Measurements from ENCODE around the gene FNIP1. TPM values are rescaled to one million over a fixed set of nuclear protein-coding genes. Genes with fewer than 3 reads are reported as not detected.
"Not testable (repeated sequence)": the region's sequence is repeated elsewhere in the genome, so short reads cannot be mapped to it uniquely, and the experiment has no call there.

FNIP1 gene
- total RNA-seq, 1 donor from 2014 or later, result 39.4 TPM

- ATAC-seq; DNase-seq (ENCODE audit: low spot score); intact Hi-C loops (cut with DNase I): not testable (repeated sequence)
These were observed 79.7 kb downstream of the FNIP1 start for GRCh38 chr5:131717164-131717563.

- DNase-seq (ENCODE audit: low spot score), result no peak
- intact Hi-C loops (cut with DNase I), result no loop called here
- ATAC-seq, result no peak
These were observed 80.2 kb downstream of the FNIP1 start for GRCh38 chr5:131716650-131717049.

- intact Hi-C loops (cut with DNase I), result no loop called here
- DNase-seq (ENCODE audit: low spot score), result no peak
- no peak for ATAC-seq
These were observed 86.4 kb downstream of the FNIP1 start for GRCh38 chr5:131710391-131710790.

DNA sequence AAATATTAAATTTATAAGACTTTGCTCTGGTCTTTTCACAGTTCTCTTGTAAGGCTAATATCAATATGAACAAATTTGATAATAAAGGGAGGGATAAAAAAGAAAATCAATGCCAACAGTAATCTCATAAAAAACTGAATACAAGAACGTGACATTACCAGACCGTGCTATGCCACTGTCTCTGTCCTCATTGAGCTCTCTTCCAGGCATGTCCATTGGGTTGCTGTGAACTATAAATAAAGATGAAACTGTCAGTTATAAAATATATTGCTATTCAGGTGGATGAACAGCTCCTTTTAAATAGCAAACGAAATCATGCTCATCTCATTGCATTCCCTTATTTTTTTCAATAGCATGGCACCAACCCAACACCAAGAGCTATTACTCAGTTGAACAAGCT lies 87.8 kb downstream of the FNIP1 start:
- DNase-seq (ENCODE audit: low spot score) (no peak), ATAC-seq (no peak)
- intact Hi-C loops (cut with DNase I), result no loop called here

DNA sequence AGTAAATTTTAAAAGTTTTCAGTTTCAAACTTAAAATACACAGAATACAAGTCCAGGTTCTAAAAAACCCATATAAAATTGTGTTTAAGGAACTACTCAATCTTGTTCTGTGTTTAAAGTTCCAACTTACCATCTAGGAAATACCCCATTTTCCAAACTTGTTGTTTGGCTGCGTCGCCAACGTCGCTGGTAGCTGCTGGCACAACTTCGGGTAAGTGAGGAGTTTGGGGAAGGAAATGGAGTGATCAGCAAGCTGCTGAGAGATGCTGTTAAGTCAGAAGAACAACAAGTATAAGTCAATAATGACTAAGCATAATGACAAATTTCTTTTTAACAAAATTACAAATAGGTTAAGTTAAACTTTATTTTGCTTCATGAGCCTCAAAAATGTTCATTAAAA lies 90.5 kb downstream of the FNIP1 start:
- intact Hi-C loops (cut with DNase I), result no loop called here
- DNase-seq (ENCODE audit: low spot score), result no peak
- ATAC-seq, result no peak

- no peak for ATAC-seq
- no peak for DNase-seq (ENCODE audit: low spot score)
- intact Hi-C loops (cut with DNase I), result no loop called here
These were observed 101.9 kb downstream of the FNIP1 start for GRCh38 chr5:131694926-131695325.

- intact Hi-C loops (cut with DNase I), result no loop called here
These were observed 102.9 kb downstream of the FNIP1 start for GRCh38 chr5:131693894-131694293.

DNA sequence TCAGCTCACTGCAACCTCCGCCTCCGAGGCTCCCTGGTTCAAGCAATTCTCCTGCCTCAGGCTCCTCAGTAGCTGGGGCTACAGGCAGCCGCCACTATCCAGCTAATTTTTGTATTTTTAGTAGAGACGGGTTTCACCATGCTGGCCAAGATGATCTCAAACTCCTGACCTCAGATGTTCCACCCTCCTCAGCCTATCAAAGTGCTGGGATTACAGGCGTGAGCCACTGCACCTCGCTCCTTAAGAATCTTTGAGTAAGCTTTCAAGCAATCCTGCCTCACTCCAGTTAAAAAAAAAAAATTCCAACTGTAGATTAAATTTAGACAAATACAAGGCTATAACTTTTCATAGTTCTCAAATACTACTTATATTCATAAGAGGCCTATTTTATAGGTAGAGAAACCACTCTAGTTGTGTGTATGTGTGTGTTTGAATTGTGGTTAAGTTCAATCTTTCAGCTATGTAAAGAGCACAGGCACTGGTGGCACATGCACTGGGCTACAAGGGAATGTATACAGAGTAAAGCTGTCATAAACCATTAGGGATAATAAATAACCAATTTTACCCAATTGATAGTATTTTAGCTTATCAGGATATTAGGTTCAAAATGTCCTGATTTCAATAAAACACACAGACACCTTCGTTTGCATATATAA lies 111.2 kb downstream of the FNIP1 start:
- no peak for DNase-seq (ENCODE audit: low spot score)

More at GRCh38 chr5:131693894-131694293, 102.9 kb downstream of the FNIP1 start:
- no peak for DNase-seq (ENCODE audit: low spot score)
- ATAC-seq, result no peak

DNA sequence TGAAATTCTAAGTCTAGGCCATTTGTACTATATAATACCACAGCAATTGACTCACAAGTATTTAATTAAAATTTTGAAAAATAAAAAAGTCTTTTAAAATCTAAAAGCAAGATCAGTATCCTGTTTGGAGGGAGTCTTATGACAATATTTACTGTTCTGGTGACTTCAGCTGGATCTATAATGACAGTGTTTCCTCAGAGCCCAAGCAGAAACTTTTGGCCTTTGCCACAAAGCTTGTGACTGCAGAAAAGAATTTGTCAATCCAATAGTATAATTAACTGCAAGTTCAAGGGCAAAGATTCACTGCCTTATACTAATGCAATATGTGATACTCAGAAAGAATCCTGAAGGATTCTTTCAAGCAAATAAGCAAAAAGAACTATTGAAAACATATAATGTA lies 112.2 kb downstream of the FNIP1 start:
- no peak for ATAC-seq
- no peak for DNase-seq (ENCODE audit: low spot score)
- intact Hi-C loops (cut with DNase I), result no loop called here

More for the DNA sequence above, 111.2 kb downstream of the FNIP1 start:
- intact Hi-C loops (cut with DNase I), result no loop called here
- ATAC-seq, result no peak

GRCh38 chr5:131684051-131684450 lies 112.8 kb downstream of the FNIP1 start:
- no peak for ATAC-seq
- intact Hi-C loops (cut with DNase I), result no loop called here
- no peak for DNase-seq (ENCODE audit: low spot score)

- DNase-seq (ENCODE audit: low spot score) (no peak), ATAC-seq (no peak)
- intact Hi-C loops (cut with DNase I), result no loop called here
These were observed 114.0 kb downstream of the FNIP1 start for GRCh38 chr5:131682826-131683225.

DNA sequence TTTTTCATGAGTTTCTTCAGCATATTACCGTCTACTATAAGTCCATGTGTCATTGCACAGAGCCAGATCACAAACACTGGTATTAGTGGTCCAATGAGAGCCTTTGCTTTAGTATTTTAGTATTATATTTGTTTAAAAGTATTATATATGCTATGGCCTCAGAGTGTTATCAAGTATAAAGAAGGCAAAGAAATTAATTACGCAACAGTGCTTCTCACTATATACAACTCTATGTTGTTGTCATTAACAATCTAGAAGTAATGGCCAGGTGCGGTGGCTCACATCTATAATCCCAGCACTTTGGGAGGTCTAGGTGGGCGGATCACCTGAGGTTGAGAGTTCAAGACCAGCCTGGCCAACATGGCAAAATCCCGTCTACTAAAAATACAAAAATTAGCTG lies 114.6 kb downstream of the FNIP1 start:
- intact Hi-C loops (cut with DNase I), result no loop called here
- ATAC-seq (no peak), DNase-seq (ENCODE audit: low spot score) (no peak)

- DNase-seq (ENCODE audit: low spot score) (no peak), ATAC-seq (peak; percentile 55)
- intact Hi-C loops (cut with DNase I), result no loop called here
These were observed 116.9 kb downstream of the FNIP1 start for GRCh38 chr5:131679911-131680310.

GRCh38 chr5:131678273-131678672 lies 118.5 kb downstream of the FNIP1 start:
- DNase-seq (ENCODE audit: low spot score); ATAC-seq; intact Hi-C loops (cut with DNase I): not testable (repeated sequence)

GRCh38 chr5:131677115-131677514 lies 119.7 kb downstream of the FNIP1 start:
- ATAC-seq, result no peak
- intact Hi-C loops (cut with DNase I), result no loop called here
- no peak for DNase-seq (ENCODE audit: low spot score)

GRCh38 chr5:131672776-131673175 lies 124.0 kb downstream of the FNIP1 start:
- intact Hi-C loops (cut with DNase I), result no loop called here
- no peak for DNase-seq (ENCODE audit: low spot score)
- peak; percentile 48 for ATAC-seq

- DNase-seq (ENCODE audit: low spot score) (no peak), ATAC-seq (peak; percentile 95)
- intact Hi-C loops (cut with DNase I), result no loop called here
These were observed 124.7 kb downstream of the FNIP1 start for GRCh38 chr5:131671994-131672655.

GRCh38 chr5:131671409-131671808 lies 125.4 kb downstream of the FNIP1 start:
- DNase-seq (ENCODE audit: low spot score) (no peak), ATAC-seq (peak; percentile 80)
- intact Hi-C loops (cut with DNase I), result no loop called here

DNA sequence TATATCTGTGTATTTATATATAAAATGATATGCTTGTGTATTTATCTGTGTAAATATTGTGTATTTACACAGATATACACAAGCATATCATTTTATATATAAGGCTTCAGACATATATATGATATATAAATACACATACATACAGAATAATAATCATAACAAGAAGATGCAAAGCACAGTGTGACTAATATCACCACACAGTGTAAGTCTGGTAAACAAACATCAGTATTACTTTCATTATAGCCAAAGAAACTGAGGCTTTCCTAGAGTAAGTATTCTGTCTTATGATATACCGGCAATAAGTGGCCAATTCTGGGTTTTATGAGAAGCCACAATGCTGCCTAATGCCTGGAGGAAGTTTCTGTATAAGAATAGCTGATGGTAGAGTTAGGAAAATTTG lies 131.9 kb downstream of the FNIP1 start:
- ATAC-seq (no peak), DNase-seq (ENCODE audit: low spot score) (no peak)

GRCh38 chr5:131661933-131662332 lies 134.9 kb downstream of the FNIP1 start:
- intact Hi-C loops (cut with DNase I), result no loop called here

More for the DNA sequence above, 131.9 kb downstream of the FNIP1 start:
- intact Hi-C loops (cut with DNase I), result no loop called here

GRCh38 chr5:131659841-131660240 lies 137.0 kb downstream of the FNIP1 start:
- intact Hi-C loops (cut with DNase I), result no loop called here
- ATAC-seq (no peak), DNase-seq (ENCODE audit: low spot score) (no peak)

More at GRCh38 chr5:131661933-131662332, 134.9 kb downstream of the FNIP1 start:
- ATAC-seq (no peak), DNase-seq (ENCODE audit: low spot score) (no peak)

Measured in sciatic nerve (tissue), 2 donors.